SK-N-SH (cell line): ENCODE results near the gene SKIDA1. TPM values are rescaled to one million over a fixed set of nuclear protein-coding genes. Genes with fewer than 3 reads are reported as not detected.

Experiments
- CTCF ChIA-PET: fragments of 300-600, 350-600 bp; formaldehyde crosslinking; extraction: SDS; loops from one replicate; lab custom pipeline; 2021; lab: Yijun Ruan, JAX
- POLR2A ChIA-PET: fragments of 350-600 bp; sonication (Branson Sonifier 250); formaldehyde crosslinking; extraction: SDS; loops from one replicate; lab custom pipeline; 2020; ENCODE audit warnings: antibody characterized with exemption, inconsistent platforms; lab: Yijun Ruan, JAX
- DNase-seq: peaks from one replicate; pipeline ENCODE4 v3.0.0; 2012
- H2AFZ ChIP-seq: fragments of 200-600 bp; sonication (generic); 2 replicates; pipeline ENCODE4 v1.8.1; 2016; ENCODE audit warnings: antibody characterized with exemption, mild to moderate bottlenecking, low read depth
- H3F3A ChIP-seq: fragments of 200-600 bp; sonication (generic); replicated peaks from 2 replicates; pipeline ENCODE3; 2016; ENCODE audit warnings: antibody characterized with exemption, mild to moderate bottlenecking; ENCODE audit not compliant: insufficient read depth
- H3K27ac ChIP-seq, 2 experiments: fragments of 200-500 bp in 1 of 2; fragments of 200-600 bp in 1 of 2; sonication (Bioruptor generic) in 1 of 2; sonication (generic), shearing (Covaris generic) in 1 of 2; 2 replicates each; pipeline versions ENCODE4 v1.5.1 to v1.6.1; 2014 to 2016; ENCODE audit warnings: low read depth in 2 of 2, inconsistent platforms in 1 of 2, low read length in 1 of 2, mild to moderate bottlenecking in 1 of 2, mixed read lengths in 1 of 2
- H3K27me3 ChIP-seq: fragments of 200-600 bp; sonication (generic), shearing (Covaris generic); 2 replicates; pipeline ENCODE4 v1.6.1; 2016; ENCODE audit warnings: mixed run types; ENCODE audit not compliant: insufficient read depth
- H3K36me3 ChIP-seq, 2 experiments: fragments of 200-500 bp in 1 of 2; fragments of 200-600 bp in 1 of 2; sonication (Bioruptor generic) in 1 of 2; sonication (generic) in 1 of 2; replicated peaks in 1 of 2; 2 replicates each; pipeline versions ENCODE3 to v1.5.1; 2014 to 2016; ENCODE audit warnings: low read length in 1 of 2, mild to moderate bottlenecking in 1 of 2; ENCODE audit not compliant: insufficient read depth in 2 of 2, control insufficient read depth in 1 of 2
- H3K4me1 ChIP-seq, 2 experiments: fragments of 200-500 bp in 1 of 2; fragments of 200-600 bp in 1 of 2; sonication (Bioruptor generic) in 1 of 2; sonication (generic), shearing (Covaris generic) in 1 of 2; 2 replicates each; pipeline versions ENCODE4 v1.5.1 to v1.6.1; 2014 to 2016; ENCODE audit warnings: low read depth in 1 of 2, low read length in 1 of 2, mixed run types in 1 of 2; ENCODE audit not compliant: insufficient read depth in 2 of 2, control insufficient read depth in 1 of 2
- H3K4me2 ChIP-seq: fragments of 200-600 bp; sonication (generic), shearing (Covaris generic); 2 replicates; pipeline ENCODE4 v1.6.1; 2017; ENCODE audit warnings: mixed run types
- H3K4me3 ChIP-seq, 2 experiments: fragments of 200-500 bp in 1 of 2; fragments of 200-600 bp in 1 of 2; sonication (Bioruptor generic) in 1 of 2; sonication (generic), shearing (Covaris generic) in 1 of 2; 2 replicates each; pipeline versions ENCODE4 v1.5.1 to v1.8.1; 2014 to 2016; ENCODE audit warnings: low read depth in 2 of 2, inconsistent platforms in 1 of 2, low read length in 1 of 2, mild to moderate bottlenecking in 1 of 2, mixed read lengths in 1 of 2, moderate library complexity in 1 of 2
- H3K79me2 ChIP-seq: fragments of 200-600 bp; sonication (generic); 2 replicates; pipeline ENCODE4 v1.8.1; 2017; ENCODE audit warnings: mild to moderate bottlenecking; ENCODE audit not compliant: insufficient read depth
- H3K9ac ChIP-seq: fragments of 200-600 bp; sonication (generic); 2 replicates; pipeline ENCODE4 v1.6.1; 2017; ENCODE audit warnings: mixed run types
- H3K9me2 ChIP-seq: fragments of 200-600 bp; sonication (generic); 2 replicates; pipeline ENCODE4 v1.6.1; 2017; ENCODE audit warnings: mixed run types
- H3K9me3 ChIP-seq: fragments of 200-600 bp; sonication (generic); 2 replicates; pipeline ENCODE4 v1.6.1; 2017; ENCODE audit warnings: mixed run types, mild to moderate bottlenecking, moderate library complexity
- H4K20me1 ChIP-seq: fragments of 200-600 bp; sonication (generic); 2 replicates; pipeline ENCODE4 v1.6.1; 2017; ENCODE audit warnings: mild to moderate bottlenecking, mixed run types; ENCODE audit not compliant: insufficient read depth
- FOSL2 ChIP-seq: IDR thresholded peaks from 2 replicates; pipeline ENCODE4 v1.4.0; 2012; ENCODE audit warnings: low read depth, mild to moderate bottlenecking, moderate library complexity, borderline replicate concordance
- PBX3 ChIP-seq: IDR thresholded peaks from 2 replicates; pipeline ENCODE4; 2012
- REST ChIP-seq: IDR thresholded peaks from 2 replicates; pipeline ENCODE4 v1.6.1; 2012; ENCODE audit warnings: mild to moderate bottlenecking, low read depth, low read length, moderate library complexity
- TEAD4 ChIP-seq: IDR thresholded peaks from 2 replicates; pipeline ENCODE4 v1.4.0; 2012; ENCODE audit warnings: mild to moderate bottlenecking, borderline replicate concordance; ENCODE audit not compliant: insufficient read depth
- ZBTB33 ChIP-seq: IDR thresholded peaks from 2 replicates; pipeline ENCODE4 v1.4.0; 2012; ENCODE audit warnings: low read depth, borderline replicate concordance
- WGBS: methylation state at CpG from one replicate; pipeline ENCODE4 v1.1.6; 2017; ENCODE audit warnings: low lambda C conversion rate; 5-methylcytosine and 5-hydroxymethylcytosine counted together
- polyA plus RNA-seq, 3 experiments: library from polyadenylated mRNA; depleted of rRNA; stranded (reverse); fragments of >200 nt; gene quantifications; 2 replicates each; pipeline ENCODE4 v1.2.3, GENCODE V29; 2012

Gene SKIDA1
- polyA plus RNA-seq, 1 of the 3 experiments (the other 2 are of a cell fraction), result 0.38 TPM

GRCh38 chr10:21498986-21499385 is 26.5 kb downstream of the SKIDA1 start (continued):
- TF ChIP-seq PBX3 (no peak), FOSL2 (no peak), TEAD4 (no peak)

- Histone ChIP-seq H2AFZ (no peak overlapping the region), H4K20me1 (no peaks in the 10 kb centered on the region)
- TF ChIP-seq PBX3 (no peak), REST (no peak), ZBTB33 (no peak)
- TF ChIP-seq, all 33 proteins: peak for 0
- DNase-seq, result no peak
- no peak overlapping the region for H3K4me3 ChIP-seq
- no peak overlapping the region for H3K9ac ChIP-seq
- 96% methylated on average over 2 of the region's 2 CpGs for WGBS
- H3K9me2 ChIP-seq, result no peaks in the 10 kb centered on the region
- no peaks in the 10 kb centered on the region for H3K9me3 ChIP-seq
- H3K4me1 ChIP-seq, result peaks cover 0 to 7% of the 10 kb centered on the region in 2 experiments; a peak in 2 of 4 replicates
- CTCF ChIA-PET, result interaction anchor here (0.7 to 4.1 kb wide), 5 partner anchors 9 to 461 kb away, joined by 3 to 101 read pairs (median 26); partner anchors contain the start of gene SKIDA1
- H3F3A ChIP-seq, result peaks cover 8% of the 10 kb centered on the region
- no peak overlapping the region for H3K27ac ChIP-seq
- POLR2A ChIA-PET, result no interaction called here
- H3K79me2 ChIP-seq, result 0 out of 2 replicates have a peak, but pooled peaks cover 3% of the 10 kb centered on the region
- no peak overlapping the region for H3K4me2 ChIP-seq
- H3K27me3 ChIP-seq, result no peaks in the 10 kb centered on the region
- H3K36me3 ChIP-seq, result no peaks in the 10 kb centered on the region
Observed at GRCh38 chr10:21498377-21498776, 27.1 kb downstream of the SKIDA1 start.
